ENCODE data around the gene TNFRSF14. TPM values are rescaled to one million over a fixed set of nuclear protein-coding genes. Genes with fewer than 3 reads are reported as not detected.

The TNFRSF14 gene
- total RNA-seq, 2 experiments from 2014 or later: 191 to 194 TPM

GRCh38 chr1:2598329-2598931 lies 42.3 kb downstream of the TNFRSF14 start:
- ATAC-seq (ENCODE audit: poor library complexity): no peak
- DNase-seq: no peak
- Mint-ChIP-seq H3K9me3 (no peaks in the 10 kb centered on the region), H3K27me3 (no peaks in the 10 kb centered on the region), H3K4me1 (ENCODE audit: low read depth) (no peaks in the 10 kb centered on the region), H3K27ac (no peak overlapping the region), H3K36me3 (ENCODE audit: low read depth) (no peaks in the 10 kb centered on the region), H3K4me3 (no peak overlapping the region)
- H3K9me3 ChIP-seq (ENCODE audit: control insufficient read depth in 1 of 2, insufficient read depth in 1 of 2, low read length in 2 of 2): peaks cover 0 to 4% of the 10 kb centered on the region in 2 experiments
- ChIA-PET CTCF (no interaction called here), POLR2A (no interaction called here)
- no peak overlapping the region for H3K27ac ChIP-seq (ENCODE audit: low read depth in 1 of 2, low read length in 2 of 2)
- H3K4me1 ChIP-seq (ENCODE audit: insufficient read depth, low read length): no peaks in the 10 kb centered on the region
- H3K27me3 ChIP-seq (ENCODE audit: control insufficient read depth in 1 of 2, insufficient read depth in 2 of 2, low read length in 2 of 2): no peaks in the 10 kb centered on the region
- TF ChIP-seq CTCF (IDR thresholded peaks at IDR 0.05): no peak
- H3K36me3 ChIP-seq (ENCODE audit: insufficient read depth, low read length): no peaks in the 10 kb centered on the region
- no peak overlapping the region for H3K4me3 ChIP-seq (ENCODE audit: low read length)
- intact Hi-C loops (cut with DNase I, micrococcal nuclease): no loop called here

GRCh38 chr1:2601721-2602303 lies 45.6 kb downstream of the TNFRSF14 start:
- ChIA-PET POLR2A (no interaction called here), CTCF (no interaction called here)
- H3K9me3 ChIP-seq (ENCODE audit: control insufficient read depth in 1 of 2, insufficient read depth in 1 of 2, low read length in 2 of 2): peaks cover 0 to 4% of the 10 kb centered on the region in 2 experiments
- Mint-ChIP-seq H3K36me3 (ENCODE audit: low read depth) (no peaks in the 10 kb centered on the region), H3K27me3 (no peaks in the 10 kb centered on the region), H3K4me1 (ENCODE audit: low read depth) (no peaks in the 10 kb centered on the region), H3K4me3 (no peak overlapping the region), H3K27ac (no peak overlapping the region), H3K9me3 (no peaks in the 10 kb centered on the region)
- H3K4me1 ChIP-seq (ENCODE audit: insufficient read depth, low read length): no peaks in the 10 kb centered on the region
- H3K36me3 ChIP-seq (ENCODE audit: insufficient read depth, low read length): no peaks in the 10 kb centered on the region
- ATAC-seq (ENCODE audit: poor library complexity) (no peak), DNase-seq (peak in 1 of 14 experiments; percentile 12)
- H3K27me3 ChIP-seq (ENCODE audit: control insufficient read depth in 1 of 2, insufficient read depth in 2 of 2, low read length in 2 of 2): no peaks in the 10 kb centered on the region
- no peak for TF ChIP-seq CTCF (IDR thresholded peaks at IDR 0.05)
- intact Hi-C loops (cut with DNase I, micrococcal nuclease): no loop called here
- no peak overlapping the region for H3K27ac ChIP-seq (ENCODE audit: low read depth in 1 of 2, low read length in 2 of 2)
- H3K4me3 ChIP-seq (ENCODE audit: low read length): no peak overlapping the region

GRCh38 chr1:2602311-2602835 lies 46.2 kb downstream of the TNFRSF14 start:
- TF ChIP-seq CTCF (IDR thresholded peaks at IDR 0.05): no peak
- Histone ChIP-seq H3K9me3 (ENCODE audit: control insufficient read depth in 1 of 2, insufficient read depth in 1 of 2, low read length in 2 of 2) (peaks cover 0 to 4% of the 10 kb centered on the region in 2 experiments), H3K36me3 (ENCODE audit: insufficient read depth, low read length) (no peaks in the 10 kb centered on the region), H3K27me3 (ENCODE audit: control insufficient read depth in 1 of 2, insufficient read depth in 2 of 2, low read length in 2 of 2) (no peaks in the 10 kb centered on the region), H3K4me3 (ENCODE audit: low read length) (no peak overlapping the region), H3K4me1 (ENCODE audit: insufficient read depth, low read length) (no peaks in the 10 kb centered on the region), H3K27ac (ENCODE audit: low read depth in 1 of 2, low read length in 2 of 2) (no peak overlapping the region)
- Mint-ChIP-seq H3K27ac (no peak overlapping the region), H3K36me3 (ENCODE audit: low read depth) (no peaks in the 10 kb centered on the region), H3K4me1 (ENCODE audit: low read depth) (no peaks in the 10 kb centered on the region), H3K27me3 (no peaks in the 10 kb centered on the region), H3K9me3 (no peaks in the 10 kb centered on the region), H3K4me3 (no peak overlapping the region)
- CTCF ChIA-PET: no interaction called here
- intact Hi-C loops (cut with DNase I, micrococcal nuclease): no loop called here
- POLR2A ChIA-PET: no interaction called here
- DNase-seq (peak in 1 of 14 experiments; percentile 25), ATAC-seq (ENCODE audit: poor library complexity) (no peak)

Data from CD4-positive, alpha-beta T cell (primary cell).